Esophagus squamous epithelium (tissue), 5 donors: ENCODE measurements around the gene TSPAN15. TPM values are rescaled to one million over a fixed set of nuclear protein-coding genes. Genes with fewer than 3 reads are reported as not detected.

Experiments used
- DNase-seq: peaks from one replicate; lab custom pipeline; 2025; lab: John Stamatoyannopoulos, UW
- H3K27ac ChIP-seq, 4 donors: fragments of 200-600 bp; sonication (generic); one replicate each; pipeline ENCODE4 v1.5.1; 2016 to 2019; ENCODE audit warnings: mild to moderate bottlenecking in 1 of 4
- H3K27me3 ChIP-seq, 4 donors: fragments of 200-600 bp; sonication (generic); 1 replicate in 3 of 4; 2 replicates in 1 of 4; pipeline versions ENCODE4 v1.5.1 to v1.6.0; 2017 to 2021; ENCODE audit warnings: antibody characterized with exemption in 1 of 4
- H3K36me3 ChIP-seq, 3 donors: fragments of 200-600 bp; sonication (generic); one replicate each; pipeline ENCODE4 v1.5.1; 2016 to 2019
- H3K4me1 ChIP-seq, 3 donors: fragments of 200-600 bp; sonication (generic); one replicate each; pipeline ENCODE4 v1.5.1; 2017 to 2019
- H3K4me3 ChIP-seq, 4 donors: fragments of 200-600 bp; sonication (generic); 1 replicate in 3 of 4; 2 replicates in 1 of 4; pipeline ENCODE4 v1.5.1; 2016 to 2019; ENCODE audit warnings: mild to moderate bottlenecking in 2 of 4, moderate library complexity in 1 of 4
- H3K9me3 ChIP-seq, 3 donors: fragments of 200-600 bp; sonication (generic); one replicate each; pipeline ENCODE4 v1.5.1; 2016 to 2019
- CTCF ChIP-seq, 6 experiments: fragments of 450-650 bp in 4 of 6; fragments of 200-600 bp in 2 of 6; sonication (generic) in 2 of 6; IDR thresholded peaks; one replicate each; pipeline ENCODE4 v1.5.1; 2016 to 2019; ENCODE audit warnings: antibody characterized with exemption in 6 of 6, mild to moderate bottlenecking in 4 of 6, moderate library complexity in 4 of 6
- POLR2A ChIP-seq, 4 donors: fragments of 450-650 bp; IDR thresholded peaks; one replicate each; pipeline ENCODE4 v1.6.1; 2017; ENCODE audit warnings: antibody characterized with exemption in 4 of 4, mild to moderate bottlenecking in 4 of 4, moderate library complexity in 3 of 4
- WGBS, 2 donors: methylation state at CpG; one replicate each; pipeline ENCODE4 v1.1.5; 2018; 5-methylcytosine and 5-hydroxymethylcytosine counted together
- intact Hi-C: fragments of 100-400 bp; cut with DNase I; formaldehyde crosslinking; loops from one replicate; pipeline ENCODE4 v1.15.0; 2022
- total RNA-seq, 4 donors: library from RNA; depleted of rRNA; stranded (reverse); fragments of >200 nt; gene quantifications; one replicate each; pipeline ENCODE4 v1.1.0, GENCODE V29; 2016
- donor health status: DM: yes; HTN: yes; CAD: no.

TSPAN15 gene
- total RNA-seq, 4 donors from 2014 or later: 3.6 to 24.0 (median 18.5) TPM

DNA sequence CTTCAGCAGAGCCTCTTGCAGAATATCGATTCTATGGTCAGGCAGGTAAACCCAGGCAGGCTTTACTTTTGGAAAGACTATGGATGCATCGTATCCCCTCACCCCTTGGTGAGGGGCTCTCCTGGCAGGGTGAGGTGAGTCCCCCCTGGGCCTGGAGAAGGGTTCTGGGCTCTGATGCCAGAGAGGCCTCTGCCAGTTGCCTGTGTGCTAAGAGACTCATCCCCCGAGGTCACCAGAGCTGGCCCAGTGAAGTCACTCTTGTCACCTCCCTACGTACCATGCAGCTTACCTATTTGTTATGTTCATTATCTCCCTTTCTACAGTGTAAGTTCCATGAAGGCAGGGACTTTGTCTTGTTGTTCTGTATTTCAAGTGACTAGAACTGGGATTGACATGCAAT, 51.3 kb downstream of the TSPAN15 start:
- DNase-seq: no peak

GRCh38 chr10:69503001-69503895, 52.0 kb downstream of the TSPAN15 start:
- Histone ChIP-seq H3K27me3 (no peaks in the 10 kb centered on the region), H3K9me3 (no peaks in the 10 kb centered on the region), H3K27ac (no peak overlapping the region), H3K4me3 (no peak overlapping the region), H3K4me1 (peaks cover 0 to 18% (median 9%) of the 10 kb centered on the region in 3 donors), H3K36me3 (peaks cover 0 to 10% (median 0%) of the 10 kb centered on the region in 3 donors)
- 69 to 88% methylated on average over 7 to 8 of the region's 18 CpGs for WGBS, 2 donors
- TF ChIP-seq CTCF (IDR thresholded peaks at IDR 0.05): no peak
- TF ChIP-seq POLR2A (IDR thresholded peaks at IDR 0.05): no peak
- intact Hi-C loops: no loop called here
- DNase-seq: no peak

More for the DNA sequence above, 51.3 kb downstream of the TSPAN15 start:
- Histone ChIP-seq H3K36me3 (peaks cover 0 to 10% (median 0%) of the 10 kb centered on the region in 3 donors), H3K4me1 (peaks cover 0 to 12% (median 4%) of the 10 kb centered on the region in 3 donors), H3K27me3 (no peaks in the 10 kb centered on the region), H3K27ac (no peak overlapping the region), H3K9me3 (no peaks in the 10 kb centered on the region), H3K4me3 (no peak overlapping the region)
- 89 to 97% methylated on average over 3 to 4 of the region's 4 CpGs for WGBS, 2 donors
- intact Hi-C loops: no loop called here
- TF ChIP-seq CTCF (IDR thresholded peaks at IDR 0.05) (no peak), POLR2A (IDR thresholded peaks at IDR 0.05) (no peak)

DNA sequence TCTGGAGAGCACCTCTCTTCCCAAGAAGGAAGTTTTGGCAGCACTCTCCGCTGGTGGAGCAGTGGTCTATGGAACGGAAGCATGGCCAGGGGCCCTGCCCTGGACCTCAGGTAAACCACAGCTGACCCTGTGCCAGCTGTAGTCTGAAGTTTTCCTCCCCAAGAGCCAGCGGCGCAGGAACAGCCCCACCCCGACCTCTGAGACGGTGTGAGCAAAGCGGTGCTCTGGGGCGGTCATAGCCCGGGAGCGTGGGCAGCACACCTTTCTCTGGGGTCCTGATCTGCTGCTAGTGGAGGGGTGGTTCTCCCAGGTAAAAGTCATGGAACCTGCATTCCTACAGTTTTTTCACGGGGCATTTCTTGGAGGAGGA, 52.6 kb downstream of the TSPAN15 start:
- 89% methylated on average over 5 of the region's 11 CpGs; no CpG with 5 or more reads in 1 of the 2 donors for WGBS, 2 donors
- Histone ChIP-seq H3K27me3 (no peaks in the 10 kb centered on the region), H3K9me3 (no peaks in the 10 kb centered on the region), H3K36me3 (peaks cover 0 to 10% (median 0%) of the 10 kb centered on the region in 3 donors), H3K4me3 (no peak overlapping the region), H3K4me1 (peaks cover 0 to 18% (median 9%) of the 10 kb centered on the region in 3 donors), H3K27ac (no peak overlapping the region)
- DNase-seq: no peak
- intact Hi-C loops: no loop called here
- no peak for TF ChIP-seq CTCF (IDR thresholded peaks at IDR 0.05)

GRCh38 chr10:69504576-69505250, 53.4 kb downstream of the TSPAN15 start:
- H3K27ac ChIP-seq: peak overlapping the region in 1 of 4 donors; percentile 14
- no peaks in the 10 kb centered on the region for H3K27me3 ChIP-seq
- H3K36me3 ChIP-seq: peaks cover 0 to 10% (median 0%) of the 10 kb centered on the region in 3 donors
- no peak for DNase-seq
- H3K9me3 ChIP-seq: no peaks in the 10 kb centered on the region
- no peak overlapping the region for H3K4me3 ChIP-seq
- intact Hi-C loops: loop anchor here (5.0 kb wide), 2 partner anchors 77 to 92 kb away; no protein-coding TSS in a partner anchor
- TF ChIP-seq POLR2A (IDR thresholded peaks at IDR 0.05) (no peak), CTCF (IDR thresholded peaks at IDR 0.05) (no peak)
- peaks cover 0 to 18% (median 9%) of the 10 kb centered on the region in 3 donors for H3K4me1 ChIP-seq
- 83% methylated on average over 1 of the region's 6 CpGs; no CpG with 5 or more reads in 1 of the 2 donors for WGBS, 2 donors
